ENCODE measurements around the gene P2RX3.

Gene P2RX3

DNA sequence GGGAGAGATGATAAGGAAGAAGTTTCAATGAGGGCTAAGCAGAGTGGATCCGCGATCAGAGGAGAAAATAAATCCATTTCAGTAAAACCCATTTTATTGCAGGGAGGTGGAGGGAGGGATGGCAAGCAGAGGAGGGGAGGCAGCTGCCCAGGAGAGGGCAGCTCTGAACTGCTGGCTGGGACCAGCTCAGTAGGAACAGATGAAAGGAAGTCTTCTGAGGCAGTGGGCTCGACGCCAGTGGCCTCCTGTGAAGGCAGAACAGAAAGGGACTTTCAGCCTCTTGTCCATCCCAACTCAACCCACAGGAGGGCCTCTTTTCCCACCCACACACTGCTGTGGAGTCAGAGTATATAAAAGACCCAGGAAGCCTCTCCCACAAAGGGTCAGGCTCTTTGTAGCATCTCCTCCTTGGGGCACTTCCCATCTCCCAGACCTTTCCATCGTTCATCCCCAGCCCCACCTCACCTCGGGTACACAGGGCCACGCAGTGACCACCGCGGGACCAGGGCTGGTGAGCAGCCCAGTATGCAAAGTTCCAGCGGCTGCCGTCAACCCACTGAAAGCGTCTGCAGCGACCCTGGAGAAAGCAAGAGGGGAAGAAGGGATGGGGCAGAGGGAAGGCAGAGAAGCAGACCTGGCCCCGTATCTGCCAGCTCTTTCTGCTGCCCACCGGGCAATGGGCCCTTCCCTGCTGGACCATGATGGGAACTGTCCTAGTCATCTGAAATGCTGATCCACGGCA lies 49.3 kb downstream of the P2RX3 start:
- Histone ChIP-seq H3K27ac (no peak overlapping the region), H3K36me3 (no peaks in the 10 kb centered on the region), H3K27me3 (ENCODE audit: insufficient read depth, low read depth, severe bottlenecking) (peaks cover 46% of the 10 kb centered on the region), H3K9me3 (ENCODE audit: severe bottlenecking) (no peaks in the 10 kb centered on the region), H3K4me3 (ENCODE audit: low read depth, low read length) (no peak overlapping the region)
- peak; percentile 22; the same call in 1 of the 2 replicates for TF ChIP-seq CTCF (IDR thresholded peaks at IDR 0.05; ENCODE audit: low read depth, low read length)
- peak; percentile 12 for DNase-seq

DNA sequence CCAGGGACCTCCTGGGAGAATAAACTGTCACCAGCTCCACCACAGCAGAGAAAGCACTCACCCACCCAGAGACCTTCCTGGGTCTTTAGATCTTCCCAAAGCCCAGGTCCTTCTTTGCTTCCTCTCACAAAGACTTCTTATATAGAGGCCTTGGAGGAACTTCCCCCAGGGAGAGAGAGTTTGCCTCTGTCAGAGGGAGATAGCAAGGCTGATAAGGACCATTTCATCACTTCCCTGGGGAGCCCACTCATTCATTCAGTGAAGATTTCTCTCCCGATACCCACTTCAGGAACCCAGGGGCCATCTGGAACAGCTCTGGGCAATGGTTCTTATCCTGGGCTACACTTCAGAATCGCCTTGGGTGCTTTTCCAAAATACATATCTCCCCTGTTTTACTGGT lies 52.4 kb downstream of the P2RX3 start, which contains the start of gene PRG2:
Gene PRG2 (minus strand): TSS at position 116 of the 400 bp plus-strand sequence. CDS start 706 bp downstream, outside the sequence.
- H3K27ac ChIP-seq: no peak within 1 kb of the TSS
- peaks cover 51% of the 10 kb centered on the region for H3K27me3 ChIP-seq (ENCODE audit: insufficient read depth, low read depth, severe bottlenecking)
- no peak within 1 kb of the TSS for H3K4me3 ChIP-seq (ENCODE audit: low read depth, low read length)
- no peaks in the 10 kb centered on the region for H3K36me3 ChIP-seq
- no peak for TF ChIP-seq CTCF (IDR thresholded peaks at IDR 0.05; ENCODE audit: low read depth, low read length)
- H3K9me3 ChIP-seq (ENCODE audit: severe bottlenecking): no peaks in the 10 kb centered on the region
- no peak for DNase-seq

DNA sequence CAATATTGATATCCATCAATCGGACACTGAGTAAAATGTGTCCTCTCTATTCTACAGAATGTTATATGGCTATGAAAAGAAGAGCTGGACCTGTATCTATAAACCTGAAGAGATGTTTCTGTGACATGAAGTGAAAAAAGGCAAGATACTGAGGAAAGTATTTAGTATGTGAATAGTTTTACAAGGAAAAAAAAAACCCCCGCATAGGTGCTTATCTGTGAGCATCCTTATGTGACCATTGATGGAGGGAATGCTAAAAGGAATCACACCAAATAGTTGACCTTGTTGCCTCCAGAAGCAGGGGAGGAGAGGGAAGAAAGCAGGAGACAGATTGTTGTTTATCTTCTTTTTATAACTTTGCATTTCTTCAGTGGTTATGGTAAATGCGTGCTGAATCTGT lies 53.0 kb downstream of the P2RX3 start:
- Histone ChIP-seq H3K9me3 (ENCODE audit: severe bottlenecking) (no peaks in the 10 kb centered on the region), H3K4me3 (ENCODE audit: low read depth, low read length) (no peak overlapping the region), H3K27me3 (ENCODE audit: insufficient read depth, low read depth, severe bottlenecking) (peaks cover 48% of the 10 kb centered on the region), H3K27ac (no peak overlapping the region), H3K36me3 (no peaks in the 10 kb centered on the region)
- no peak for TF ChIP-seq CTCF (IDR thresholded peaks at IDR 0.05; ENCODE audit: low read depth, low read length)
- no peak for DNase-seq

- Histone ChIP-seq H3K9me3 (ENCODE audit: severe bottlenecking) (no peaks in the 10 kb centered on the region), H3K36me3 (no peaks in the 10 kb centered on the region), H3K4me3 (ENCODE audit: low read depth, low read length) (no peak overlapping the region), H3K27ac (no peak overlapping the region), H3K27me3 (ENCODE audit: insufficient read depth, low read depth, severe bottlenecking) (peaks cover 52% of the 10 kb centered on the region)
- no peak for TF ChIP-seq CTCF (IDR thresholded peaks at IDR 0.05; ENCODE audit: low read depth, low read length)
- no peak for DNase-seq
Measured at GRCh38 chr11:57391539-57391938, 53.4 kb downstream of the P2RX3 start.

- Histone ChIP-seq H3K27me3 (ENCODE audit: insufficient read depth, low read depth, severe bottlenecking) (peaks cover 53% of the 10 kb centered on the region), H3K27ac (no peak overlapping the region), H3K4me3 (ENCODE audit: low read depth, low read length) (no peak overlapping the region), H3K9me3 (ENCODE audit: severe bottlenecking) (no peaks in the 10 kb centered on the region), H3K36me3 (no peaks in the 10 kb centered on the region)
- TF ChIP-seq CTCF (IDR thresholded peaks at IDR 0.05; ENCODE audit: low read depth, low read length): no peak
- no peak for DNase-seq
Measured at GRCh38 chr11:57392066-57392762, 54.1 kb downstream of the P2RX3 start.

Data from WERI-Rb-1 (cell line).